ENCODE results near the gene DHRSX.

The DHRSX gene

DNA sequence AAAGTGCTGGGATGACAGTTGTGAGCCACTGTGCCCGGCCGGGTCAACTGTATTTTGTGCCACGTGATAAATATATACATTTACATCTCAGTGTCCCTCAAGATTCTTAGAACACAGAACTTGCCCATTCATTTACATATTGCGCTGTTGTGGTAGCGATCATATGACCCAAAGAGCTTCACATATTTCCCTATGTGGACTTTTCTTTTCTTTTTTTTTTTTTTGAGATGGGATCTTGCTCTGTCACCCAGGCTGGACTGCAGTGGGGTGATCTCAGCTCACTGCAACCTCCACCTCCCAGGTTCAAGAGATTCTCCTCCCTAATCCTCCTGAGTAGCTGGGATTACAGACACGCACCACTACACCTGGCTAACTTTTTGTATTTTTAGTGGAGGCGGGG is 180.7 kb downstream of the DHRSX start:
- Histone ChIP-seq H3K4me1 (ENCODE audit: low read depth, poor library complexity, severe bottlenecking) (no peaks in the 10 kb centered on the region), H3K4me2 (no peak overlapping the region), H4K20me1 (ENCODE audit: insufficient read depth) (no peaks in the 10 kb centered on the region), H3K4me3 (IDR thresholded peaks at IDR 0.05; ENCODE audit: insufficient read depth, low read depth, low read length) (no peak overlapping the region), H2AFZ (ENCODE audit: low read depth) (no peak overlapping the region), H3K27ac (no peak overlapping the region), H3K9ac (no peak overlapping the region), H3K36me3 (ENCODE audit: insufficient read depth) (no peaks in the 10 kb centered on the region), H3K79me2 (ENCODE audit: insufficient read depth, low read depth) (no peaks in the 10 kb centered on the region), H3K27me3 (ENCODE audit: insufficient read depth, low read depth) (no peaks in the 10 kb centered on the region)
- no peak for TF ChIP-seq CTCF (conservative IDR thresholded peaks at IDR 0.05; ENCODE audit: low read depth, low read length)

GRCh38 chrX:2318371-2318770 is 182.4 kb downstream of the DHRSX start:
- no peak for TF ChIP-seq CTCF (conservative IDR thresholded peaks at IDR 0.05; ENCODE audit: low read depth, low read length)
- Histone ChIP-seq H3K27me3 (ENCODE audit: insufficient read depth, low read depth) (no peaks in the 10 kb centered on the region), H2AFZ (ENCODE audit: low read depth) (no peak overlapping the region), H3K4me1 (ENCODE audit: low read depth, poor library complexity, severe bottlenecking) (no peaks in the 10 kb centered on the region), H4K20me1 (ENCODE audit: insufficient read depth) (no peaks in the 10 kb centered on the region), H3K36me3 (ENCODE audit: insufficient read depth) (no peaks in the 10 kb centered on the region), H3K9ac (no peak overlapping the region), H3K4me2 (no peak overlapping the region), H3K79me2 (ENCODE audit: insufficient read depth, low read depth) (no peaks in the 10 kb centered on the region), H3K27ac (no peak overlapping the region), H3K4me3 (IDR thresholded peaks at IDR 0.05; ENCODE audit: insufficient read depth, low read depth, low read length) (no peak overlapping the region)

- H4K20me1 ChIP-seq (ENCODE audit: insufficient read depth) = no peaks in the 10 kb centered on the region
- H3K9ac ChIP-seq = no peak overlapping the region
- H3K4me1 ChIP-seq (ENCODE audit: low read depth, poor library complexity, severe bottlenecking) = no peaks in the 10 kb centered on the region
- H3K4me2 ChIP-seq = no peak overlapping the region
- no peak overlapping the region for H2AFZ ChIP-seq (ENCODE audit: low read depth)
- TF ChIP-seq CTCF (conservative IDR thresholded peaks at IDR 0.05; ENCODE audit: low read depth, low read length) = no peak
- H3K27me3 ChIP-seq (ENCODE audit: insufficient read depth, low read depth) = no peaks in the 10 kb centered on the region
- no peaks in the 10 kb centered on the region for H3K36me3 ChIP-seq (ENCODE audit: insufficient read depth)
- no peaks in the 10 kb centered on the region for H3K79me2 ChIP-seq (ENCODE audit: insufficient read depth, low read depth)
- no peak overlapping the region for H3K4me3 ChIP-seq (IDR thresholded peaks at IDR 0.05; ENCODE audit: insufficient read depth, low read depth, low read length)
- no peak overlapping the region for H3K27ac ChIP-seq
Observed at GRCh38 chrX:2317527-2318055, 183.2 kb downstream of the DHRSX start.

DNA sequence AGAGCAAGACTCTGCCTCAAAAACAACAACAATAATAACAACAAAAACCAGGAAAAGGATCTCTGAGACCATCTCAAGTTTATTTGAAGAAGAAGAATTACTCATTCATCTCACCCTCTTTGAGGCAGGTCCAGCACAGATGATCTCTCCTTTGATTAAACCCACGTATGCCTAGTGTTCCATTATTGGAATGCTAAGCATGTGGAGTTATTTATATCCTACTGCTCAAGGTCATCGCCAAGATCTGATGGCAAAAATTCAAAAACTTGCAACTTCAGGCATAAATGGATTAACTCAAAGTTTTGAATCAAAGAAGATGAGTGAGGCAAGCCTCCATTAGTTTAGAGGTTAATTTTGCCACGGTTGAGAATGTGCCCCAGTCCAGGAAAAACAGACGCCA is 184.2 kb downstream of the DHRSX start:
- Histone ChIP-seq H3K9ac (no peak overlapping the region), H3K4me3 (IDR thresholded peaks at IDR 0.05; ENCODE audit: insufficient read depth, low read depth, low read length) (no peak overlapping the region), H3K4me1 (ENCODE audit: low read depth, poor library complexity, severe bottlenecking) (no peaks in the 10 kb centered on the region), H2AFZ (ENCODE audit: low read depth) (no peak overlapping the region), H3K27me3 (ENCODE audit: insufficient read depth, low read depth) (no peaks in the 10 kb centered on the region), H3K27ac (no peak overlapping the region), H3K36me3 (ENCODE audit: insufficient read depth) (no peaks in the 10 kb centered on the region), H3K79me2 (ENCODE audit: insufficient read depth, low read depth) (no peaks in the 10 kb centered on the region), H4K20me1 (ENCODE audit: insufficient read depth) (no peaks in the 10 kb centered on the region), H3K4me2 (no peak overlapping the region)
- TF ChIP-seq CTCF (conservative IDR thresholded peaks at IDR 0.05; ENCODE audit: low read depth, low read length) = no peak
